ENCODE results near the gene C12orf57. TPM values are rescaled to one million over a fixed set of nuclear protein-coding genes. Genes with fewer than 3 reads are reported as not detected.

The C12orf57 gene
- total RNA-seq, 3 donors from 2014 or later (not counting 1 experiment from before 2014, with no cell fraction given), result 125 to 157 (median 126) TPM

- no peak for ATAC-seq
- Mint-ChIP-seq H3K4me3 (no peak overlapping the region), H3K9me3 (no peaks in the 10 kb centered on the region), H3K4me1 (peaks cover 37 to 61% of the 10 kb centered on the region in 2 donors), H3K27ac (peak overlapping the region in 1 of 2 donors; percentile 98), H3K36me3 (no peaks in the 10 kb centered on the region), H3K27me3 (ENCODE audit: low read depth in 2 of 2) (no peaks in the 10 kb centered on the region)
- Histone ChIP-seq H3K27me3 (ENCODE audit: control insufficient read depth, insufficient read depth, low read length) (no peaks in the 10 kb centered on the region), H3K4me1 (ENCODE audit: control insufficient read depth, insufficient read depth, low read length) (peaks cover 53% of the 10 kb centered on the region), H3K9me3 (ENCODE audit: control insufficient read depth, insufficient read depth, low read length) (no peaks in the 10 kb centered on the region), H3K36me3 (ENCODE audit: control insufficient read depth, insufficient read depth, low read length) (no peaks in the 10 kb centered on the region), H3K4me3 (ENCODE audit: low read length) (no peak overlapping the region), H3K27ac (ENCODE audit: low read length) (no peak overlapping the region)
- WGBS (ENCODE audit: insufficient coverage), result 95% methylated on average over 5 of the region's 12 CpGs
- intact Hi-C loops (cut with micrococcal nuclease), result no loop called here
- DNase-seq, result no peak
- TF ChIP-seq CTCF (IDR thresholded peaks at IDR 0.05), result no peak
Measured at GRCh38 chr12:6941782-6942181, 2.0 kb upstream of the C12orf57 start.

- no peaks in the 10 kb centered on the region for H3K27me3 Mint-ChIP-seq (ENCODE audit: low read depth in 2 of 2)
- no peak overlapping the region for H3K27ac ChIP-seq (ENCODE audit: low read length)
- H3K9me3 ChIP-seq (ENCODE audit: control insufficient read depth, insufficient read depth, low read length), result no peaks in the 10 kb centered on the region
- ATAC-seq (no peak), DNase-seq (no peak)
- intact Hi-C loops (cut with micrococcal nuclease), result no loop called here
- no peaks in the 10 kb centered on the region for H3K36me3 Mint-ChIP-seq
- 87% methylated on average over 11 of the region's 11 CpGs for WGBS (ENCODE audit: insufficient coverage)
- H3K9me3 Mint-ChIP-seq, result no peaks in the 10 kb centered on the region
- no peaks in the 10 kb centered on the region for H3K27me3 ChIP-seq (ENCODE audit: control insufficient read depth, insufficient read depth, low read length)
- peaks cover 54% of the 10 kb centered on the region for H3K4me1 ChIP-seq (ENCODE audit: control insufficient read depth, insufficient read depth, low read length)
- H3K27ac Mint-ChIP-seq, result peak overlapping the region; percentile 98 to 99
- H3K4me3 ChIP-seq (ENCODE audit: low read length), result no peak overlapping the region
- H3K36me3 ChIP-seq (ENCODE audit: control insufficient read depth, insufficient read depth, low read length), result no peaks in the 10 kb centered on the region
- H3K4me1 Mint-ChIP-seq, result peaks cover 42 to 62% of the 10 kb centered on the region in 2 donors
- H3K4me3 Mint-ChIP-seq, result peak overlapping the region; percentile 28
- no peak for TF ChIP-seq CTCF (IDR thresholded peaks at IDR 0.05)
Measured at GRCh38 chr12:6942331-6942665, 1.5 kb upstream of the C12orf57 start.

- TF ChIP-seq CTCF (IDR thresholded peaks at IDR 0.05), result no peak
- Histone ChIP-seq H3K4me1 (ENCODE audit: control insufficient read depth, insufficient read depth, low read length) (peaks cover 59% of the 10 kb centered on the region), H3K36me3 (ENCODE audit: control insufficient read depth, insufficient read depth, low read length) (no peaks in the 10 kb centered on the region), H3K27me3 (ENCODE audit: control insufficient read depth, insufficient read depth, low read length) (no peaks in the 10 kb centered on the region), H3K27ac (ENCODE audit: low read length) (peak overlapping the region; percentile 99), H3K4me3 (ENCODE audit: low read length) (no peak overlapping the region), H3K9me3 (ENCODE audit: control insufficient read depth, insufficient read depth, low read length) (no peaks in the 10 kb centered on the region)
- ATAC-seq (peak; percentile 62 to 72 (median 63)), DNase-seq (peak; percentile 65 to 95)
- intact Hi-C loops (cut with micrococcal nuclease), result loop anchor here (1.0 kb wide), 2 partner anchors 27 to 71 kb away; partner anchors contain the start of genes EMG1 and PHB2
- H3K27ac Mint-ChIP-seq, result peak overlapping the region; percentile 98 to 99
- peak overlapping the region; percentile 82 for H3K4me3 Mint-ChIP-seq
- H3K9me3 Mint-ChIP-seq, result no peaks in the 10 kb centered on the region
- H3K27me3 Mint-ChIP-seq (ENCODE audit: low read depth in 2 of 2), result no peaks in the 10 kb centered on the region
- WGBS (ENCODE audit: insufficient coverage), result 1% methylated on average over 12 of the region's 13 CpGs
- no peaks in the 10 kb centered on the region for H3K36me3 Mint-ChIP-seq
- peaks cover 48 to 64% of the 10 kb centered on the region in 2 donors for H3K4me1 Mint-ChIP-seq
Measured at GRCh38 chr12:6943389-6943721, 467 bp upstream of the C12orf57 start.
